Posterior cingulate gyrus (tissue), 11 donors: ENCODE measurements around the gene PPM1N.

Experiments used
- DNase-seq, 10 donors: peaks; one replicate each; pipeline versions ENCODE4 v3.0.0 to v3.0.0-alpha.2; 2020 to 2021; ENCODE audit warnings: mixed read lengths in 3 of 10
- intact Hi-C: fragments of 100-400 bp; cut with DNase I; formaldehyde crosslinking; loops from one replicate; pipeline ENCODE4 v1.15.1; 2023

PPM1N gene

DNA sequence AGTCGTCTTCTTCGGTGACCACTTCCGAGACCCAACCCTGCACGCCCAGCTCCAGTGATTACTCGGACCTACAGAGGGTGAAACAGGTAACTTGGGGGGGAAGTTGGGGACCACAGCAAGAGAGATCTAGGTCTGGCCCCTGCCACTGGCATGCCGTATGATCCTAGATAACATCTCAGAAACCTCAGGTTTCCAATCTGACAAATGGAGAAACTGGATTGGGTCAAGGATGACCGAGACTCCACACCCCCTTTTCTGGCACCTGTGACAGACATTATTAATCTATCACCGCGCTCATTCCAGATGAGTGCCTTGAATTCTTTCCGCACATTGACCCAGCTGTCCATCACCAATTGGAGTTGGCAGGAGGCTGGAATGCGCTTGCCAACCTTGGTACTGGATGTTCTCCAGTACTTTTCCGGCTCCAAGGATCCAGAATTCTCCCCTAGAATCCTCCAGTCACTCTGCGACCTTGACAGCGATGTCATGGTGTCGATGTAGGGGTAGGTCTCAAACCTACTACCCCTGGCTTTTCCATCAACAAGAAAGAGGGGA lies 26.4 kb downstream of the PPM1N start:
- DNase-seq = peak in 2 of 10 donors; percentile 23 to 41
- intact Hi-C loops = loop anchor here (5.0 kb wide), 2 partner anchors 118 to 168 kb away; partner anchors contain the start of genes QPCTL and SNRPD2

DNA sequence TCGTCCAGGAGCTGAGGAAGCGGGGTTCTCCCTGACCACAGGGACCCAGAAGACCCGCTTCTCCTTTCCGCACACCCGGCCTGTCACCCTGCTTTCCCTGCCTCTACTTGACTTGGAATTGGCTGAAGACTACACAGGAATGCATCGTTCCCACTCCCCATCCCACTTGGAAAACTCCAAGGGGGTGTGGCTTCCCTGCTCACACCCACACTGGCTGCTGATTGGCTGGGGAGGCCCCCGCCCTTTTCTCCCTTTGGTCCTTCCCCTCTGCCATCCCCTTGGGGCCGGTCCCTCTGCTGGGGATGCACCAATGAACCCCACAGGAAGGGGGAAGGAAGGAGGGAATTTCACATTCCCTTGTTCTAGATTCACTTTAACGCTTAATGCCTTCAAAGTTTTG lies 27.9 kb downstream of the PPM1N start:
- DNase-seq = peak; percentile 57 to 96 (median 70)
- intact Hi-C loops = no loop called here

DNA sequence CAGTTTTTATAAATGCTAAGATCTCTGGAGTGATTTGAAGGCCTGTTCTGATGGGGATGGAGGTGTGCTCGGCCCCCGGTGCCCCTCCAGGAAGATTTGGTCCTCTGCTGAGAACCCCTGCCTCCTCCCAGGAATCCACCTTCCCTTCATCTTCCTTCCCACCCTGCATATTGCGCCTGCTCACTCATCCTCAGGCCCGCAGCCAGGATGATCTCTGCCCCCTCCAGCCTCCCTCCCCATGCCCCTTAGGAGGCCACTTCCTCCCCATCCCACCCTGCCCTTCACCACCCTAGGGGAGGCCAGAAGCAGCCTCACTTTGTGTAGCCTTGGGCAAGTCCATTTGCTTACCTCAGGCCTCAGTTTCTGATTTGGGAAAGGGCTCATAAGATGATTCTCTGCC lies 28.7 kb downstream of the PPM1N start:
- DNase-seq = peak in 1 of 10 donors; percentile 30
- intact Hi-C loops = no loop called here

DNA sequence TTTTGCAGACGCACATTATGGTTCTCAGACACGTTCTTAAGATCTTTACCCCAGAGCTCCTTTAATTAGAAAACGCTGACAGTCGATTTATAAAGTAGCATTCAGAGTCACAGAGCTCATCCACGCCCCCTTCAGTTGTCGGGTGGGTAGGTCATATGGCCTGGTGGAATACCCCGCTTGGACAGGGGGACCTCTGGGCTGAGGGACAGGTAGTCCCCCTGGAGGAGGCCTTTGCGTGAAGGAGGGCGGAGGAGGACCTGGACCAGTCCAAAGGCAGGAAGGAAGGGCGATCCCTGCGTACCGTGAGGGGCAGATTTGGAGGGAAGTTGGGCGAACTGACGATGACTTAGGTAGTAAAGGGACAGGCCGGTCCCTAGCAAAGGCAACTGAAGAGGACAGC lies 29.5 kb downstream of the PPM1N start:
- peak in 1 of 10 donors; percentile 47 for DNase-seq
- intact Hi-C loops = no loop called here

DNA sequence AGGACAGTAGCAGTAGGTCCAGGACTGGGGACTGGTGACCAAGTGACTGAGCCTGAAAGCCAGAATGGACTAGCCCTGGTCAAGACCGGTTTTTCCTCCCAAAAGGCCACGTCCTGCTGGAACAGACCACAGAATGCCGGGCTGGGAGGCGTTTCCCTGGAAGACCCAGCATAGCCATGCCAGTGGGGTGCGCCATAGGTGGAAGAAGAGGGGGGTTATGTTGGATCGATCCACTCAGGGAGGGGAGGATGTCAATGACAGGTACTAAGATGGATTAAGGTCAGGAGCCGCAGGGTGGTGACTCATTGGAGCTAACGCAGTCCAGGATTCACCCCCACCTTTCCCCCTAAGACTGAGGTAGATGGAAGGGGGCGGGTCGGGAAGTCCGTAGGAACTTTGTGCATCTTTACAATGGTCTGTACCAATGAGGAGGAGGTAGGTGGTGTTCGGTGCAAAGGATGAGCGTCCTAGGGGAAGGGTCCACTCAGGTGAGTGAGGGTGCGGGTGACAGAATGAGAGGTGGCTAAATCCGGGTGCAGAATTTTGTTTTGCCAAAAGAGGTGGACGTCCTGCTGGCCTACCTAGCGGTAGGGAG lies 30.0 kb downstream of the PPM1N start:
- peak in 3 of 10 donors; percentile 15 to 86 (median 72) for DNase-seq
- intact Hi-C loops = no loop called here

DNA sequence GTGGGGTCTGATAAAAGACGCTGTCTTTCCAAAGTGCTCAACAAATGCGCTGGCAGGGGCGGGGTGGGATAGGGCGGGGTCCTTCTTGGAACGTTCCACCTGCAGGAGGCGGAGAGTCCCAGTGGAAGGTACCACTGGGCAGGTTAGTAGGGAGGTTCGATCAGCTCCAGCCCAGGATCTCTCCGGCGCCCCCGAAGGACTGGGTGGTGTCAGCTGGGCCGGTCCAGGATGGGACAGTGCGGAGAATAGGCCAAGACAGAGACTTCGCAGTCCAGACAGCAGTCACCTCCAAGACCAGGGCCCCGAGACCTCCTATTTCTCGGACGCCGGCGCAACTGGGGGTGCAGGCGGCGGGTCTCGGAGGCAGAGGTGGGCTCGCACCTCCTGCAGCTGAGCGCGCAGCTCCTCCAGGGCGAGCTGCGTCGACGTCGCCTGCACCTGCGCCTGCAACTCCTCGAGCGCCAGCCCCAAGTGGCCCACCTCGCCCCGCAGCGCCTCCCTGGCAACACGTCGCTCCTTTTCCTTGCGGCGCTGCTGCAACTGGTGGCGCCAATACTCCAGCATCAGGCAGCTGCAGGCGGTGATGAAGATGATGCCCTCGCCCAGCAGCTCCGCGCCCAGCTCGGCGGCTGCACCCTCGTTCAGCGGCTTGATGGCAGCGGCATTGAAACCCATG lies 30.6 kb downstream of the PPM1N start:
- intact Hi-C loops = no loop called here
- peak in 9 of 10 donors; percentile 43 to 95 (median 63) for DNase-seq

DNA sequence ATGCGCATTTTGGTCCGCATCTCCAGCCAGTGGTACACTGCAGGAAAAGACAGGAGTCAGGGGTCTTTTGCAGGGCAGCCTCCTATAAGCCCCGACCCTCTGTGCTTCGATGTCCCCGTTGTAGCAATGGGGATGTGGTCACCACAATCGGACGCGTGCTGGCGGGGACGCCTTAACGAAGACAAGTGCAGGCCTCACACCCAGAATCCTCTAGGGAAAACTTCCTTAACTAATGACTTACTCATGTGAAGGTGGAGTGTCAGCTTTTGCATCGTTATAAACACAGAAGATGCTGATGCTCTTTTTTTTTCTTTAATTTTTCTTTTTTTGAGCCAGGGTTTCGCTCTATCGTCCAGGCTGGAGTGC lies 31.2 kb downstream of the PPM1N start:
- no peak for DNase-seq
- intact Hi-C loops = no loop called here

DNA sequence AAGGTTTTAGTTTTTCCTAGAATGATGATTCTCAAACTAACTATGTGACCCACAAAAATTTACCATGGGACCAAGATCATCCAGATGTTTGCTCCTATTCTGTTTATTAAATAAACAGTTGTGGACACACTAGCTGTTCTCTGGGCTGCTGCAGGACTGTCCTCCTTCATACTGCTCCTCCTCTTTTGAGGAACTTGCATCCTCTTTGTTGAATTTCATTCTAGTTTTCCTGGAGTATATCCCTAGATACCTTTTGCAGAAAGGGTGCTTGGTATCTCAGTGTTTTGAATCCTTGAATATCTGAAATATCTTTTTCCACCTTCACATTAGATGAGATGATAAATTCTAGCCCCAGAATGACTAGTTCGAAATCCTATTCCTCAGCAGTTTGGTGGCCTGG lies 33.1 kb downstream of the PPM1N start:
- intact Hi-C loops = no loop called here
- no peak for DNase-seq

DNA sequence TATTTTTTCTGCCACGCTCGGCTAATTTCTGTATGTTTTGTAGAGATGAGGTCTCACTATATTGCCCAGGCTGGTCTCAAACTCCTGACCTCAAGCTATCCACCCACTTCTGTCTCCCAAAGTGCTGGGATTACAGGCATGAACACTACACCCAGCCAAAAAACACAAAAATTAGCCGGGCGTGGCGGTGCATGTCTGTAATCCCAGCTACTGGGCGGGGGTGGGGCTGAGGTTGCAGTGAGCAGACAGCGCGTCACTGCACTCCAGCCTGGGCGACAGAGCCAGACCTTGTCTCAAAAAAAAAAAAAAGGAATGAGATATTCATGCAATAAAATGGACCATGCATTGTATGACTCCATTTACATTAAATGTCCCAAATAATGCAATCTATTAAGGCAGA lies 41.2 kb downstream of the PPM1N start:
- no peak for DNase-seq

DNA sequence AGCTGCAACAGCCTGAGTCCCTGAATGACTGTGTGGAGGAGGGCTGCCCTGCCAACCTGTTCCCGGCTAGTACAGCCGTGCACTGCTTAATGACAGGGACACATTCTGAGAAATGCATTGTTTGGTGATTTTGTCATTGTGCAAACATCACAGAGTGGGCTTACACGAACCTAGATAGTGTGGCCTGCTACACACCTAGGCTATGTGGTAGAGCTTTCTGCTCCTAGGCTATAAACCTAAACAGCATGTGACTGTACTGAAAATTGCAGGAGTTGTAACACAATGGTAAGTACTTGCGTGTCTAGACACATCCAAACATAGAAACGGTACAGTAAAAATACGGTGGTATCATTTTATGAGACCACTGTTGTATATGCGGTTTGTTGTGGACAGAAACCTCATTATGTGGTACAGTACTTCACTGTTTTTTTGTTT lies 44.0 kb downstream of the PPM1N start:
- intact Hi-C loops = no loop called here
- peak in 1 of 10 donors; percentile 22 for DNase-seq

More for the DNA sequence above, 41.2 kb downstream of the PPM1N start:
- intact Hi-C loops = no loop called here

DNA sequence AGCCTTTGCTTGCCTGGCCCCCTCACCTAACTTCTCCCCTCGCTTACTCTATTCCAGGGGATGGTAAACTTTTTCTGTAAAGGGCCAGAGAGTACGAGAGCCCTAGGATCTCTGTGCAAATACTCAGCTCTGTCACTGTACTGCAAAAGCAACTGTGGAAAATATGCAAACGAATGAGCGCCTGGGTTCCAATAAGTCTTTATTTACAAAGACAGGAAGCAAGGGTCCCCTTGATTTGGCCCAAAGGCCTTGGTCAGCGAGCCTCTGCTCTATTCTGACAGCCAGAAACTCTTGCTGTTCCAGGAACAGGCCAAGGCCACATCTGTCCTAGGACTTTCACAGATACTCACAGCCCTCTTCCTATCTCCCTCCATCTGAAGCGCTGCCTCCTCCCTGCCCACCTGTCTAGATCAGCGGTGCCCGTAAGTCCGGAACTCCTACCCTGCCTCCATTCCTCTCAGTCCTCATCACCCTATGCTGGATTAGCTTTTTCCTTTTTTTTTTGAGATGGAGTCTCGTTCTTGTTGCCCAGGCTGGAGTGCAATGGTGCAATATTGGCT lies 49.0 kb downstream of the PPM1N start:
- intact Hi-C loops = no loop called here
- DNase-seq = peak in 2 of 10 donors; percentile 12 to 38

DNA sequence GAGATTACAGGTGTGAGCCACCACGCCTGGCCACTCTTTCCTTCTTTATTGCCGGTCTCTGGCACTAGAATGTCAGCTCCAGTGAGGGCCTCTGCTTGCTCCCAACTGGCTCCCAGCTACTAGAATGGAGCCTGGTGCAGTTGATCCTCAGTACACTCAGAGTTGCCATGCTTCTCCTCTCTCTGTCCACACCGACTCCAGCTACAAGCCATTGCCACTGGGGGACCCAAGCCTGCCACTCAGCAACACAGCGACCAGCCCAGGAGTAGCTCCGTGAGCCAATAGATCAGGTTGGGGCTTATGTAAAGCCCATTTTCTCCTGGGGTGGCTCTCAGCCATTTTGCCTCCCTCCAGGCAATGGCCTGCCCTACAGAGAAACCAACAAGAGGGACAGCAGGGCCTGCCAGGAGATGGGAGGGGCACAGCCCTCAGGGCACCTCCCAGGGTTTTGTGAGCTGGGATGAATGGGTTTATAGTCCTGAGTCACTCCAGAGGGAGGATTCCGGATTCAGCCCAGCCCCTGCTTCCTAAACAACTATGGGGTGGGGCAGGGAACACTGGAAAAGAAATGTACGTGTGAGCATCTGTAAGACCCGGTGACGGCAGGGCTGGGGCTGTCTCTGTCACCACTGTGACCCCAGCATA lies 49.8 kb downstream of the PPM1N start:
- intact Hi-C loops = no loop called here
- DNase-seq = peak in 2 of 10 donors; percentile 43 to 45
